ENCODE results near the gene GNAI3.

DNA sequence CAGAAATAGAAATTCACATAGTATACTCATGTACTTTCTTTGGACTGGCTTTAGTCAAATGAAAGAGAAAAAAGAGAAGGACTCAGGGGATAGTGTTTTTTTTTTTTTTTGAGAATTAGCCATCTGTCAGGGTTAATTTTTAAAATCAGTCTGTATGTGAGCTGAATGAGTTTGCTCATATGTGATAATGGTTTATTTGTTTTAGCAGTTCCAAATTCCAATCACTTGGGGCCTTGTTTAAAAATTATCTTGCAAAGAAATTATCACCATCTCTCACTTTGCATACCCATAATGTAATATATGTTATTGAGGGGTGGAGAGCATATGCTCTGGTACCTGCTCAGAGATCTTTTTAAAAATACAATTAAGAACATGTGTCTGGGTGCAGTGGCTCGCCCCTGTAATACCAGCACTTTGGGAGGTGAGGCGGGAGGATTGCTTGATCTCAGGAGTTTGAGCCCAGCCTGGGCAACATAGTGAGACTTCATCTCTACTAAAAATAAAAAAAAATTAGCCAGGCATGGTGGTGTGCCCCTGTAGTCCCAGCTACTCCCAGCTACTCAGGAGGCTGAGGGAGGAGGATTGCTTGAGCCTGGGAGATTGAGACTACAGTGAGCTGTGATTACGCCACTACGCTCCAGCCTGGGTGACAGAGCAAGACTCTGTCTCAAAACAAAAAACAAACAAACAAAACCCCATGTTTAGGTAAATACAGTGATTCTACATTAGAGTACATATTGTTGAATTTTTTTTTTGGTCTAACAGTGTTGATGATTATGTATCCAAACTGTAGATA, 19.7 kb downstream of the GNAI3 start:
- TF ChIP-seq, protein P1, sequence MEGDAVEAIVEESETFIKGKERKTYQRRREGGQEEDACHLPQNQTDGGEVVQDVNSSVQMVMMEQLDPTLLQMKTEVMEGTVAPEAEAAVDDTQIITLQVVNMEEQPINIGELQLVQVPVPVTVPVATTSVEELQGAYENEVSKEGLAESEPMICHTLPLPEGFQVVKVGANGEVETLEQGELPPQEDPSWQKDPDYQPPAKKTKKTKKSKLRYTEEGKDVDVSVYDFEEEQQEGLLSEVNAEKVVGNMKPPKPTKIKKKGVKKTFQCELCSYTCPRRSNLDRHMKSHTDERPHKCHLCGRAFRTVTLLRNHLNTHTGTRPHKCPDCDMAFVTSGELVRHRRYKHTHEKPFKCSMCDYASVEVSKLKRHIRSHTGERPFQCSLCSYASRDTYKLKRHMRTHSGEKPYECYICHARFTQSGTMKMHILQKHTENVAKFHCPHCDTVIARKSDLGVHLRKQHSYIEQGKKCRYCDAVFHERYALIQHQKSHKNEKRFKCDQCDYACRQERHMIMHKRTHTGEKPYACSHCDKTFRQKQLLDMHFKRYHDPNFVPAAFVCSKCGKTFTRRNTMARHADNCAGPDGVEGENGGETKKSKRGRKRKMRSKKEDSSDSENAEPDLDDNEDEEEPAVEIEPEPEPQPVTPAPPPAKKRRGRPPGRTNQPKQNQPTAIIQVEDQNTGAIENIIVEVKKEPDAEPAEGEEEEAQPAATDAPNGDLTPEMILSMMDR (conservative IDR thresholded peaks at IDR 0.05), result no peak
- no peak for TF ChIP-seq EZH2 (IDR thresholded peaks at IDR 0.05; ENCODE audit: low read depth)

All from PC-9 (cell line).